ENCODE results near the gene CEP128. TPM values are rescaled to one million over a fixed set of nuclear protein-coding genes. Genes with fewer than 3 reads are reported as not detected.

Gene CEP128
- total RNA-seq, 4 donors from 2014 or later: 13.9 to 18.1 (median 16.0) TPM

GRCh38 chr14:80698974-80699373 lies 242.6 kb downstream of the CEP128 start:
- DNase-seq: no peak
- no peak overlapping the region for H3K27ac ChIP-seq
- no peak for TF ChIP-seq POLR2A (IDR thresholded peaks at IDR 0.05)
- no peak for TF ChIP-seq CTCF (IDR thresholded peaks at IDR 0.05)
- no peaks in the 10 kb centered on the region for H3K27me3 ChIP-seq
- 96% methylated on average over 6 of the region's 6 CpGs for WGBS, 2 donors
- no peaks in the 10 kb centered on the region for H3K4me1 ChIP-seq
- intact Hi-C loops (cut with DNase I): no loop called here
- no peaks in the 10 kb centered on the region for H3K9me3 ChIP-seq
- H3K4me3 ChIP-seq (replicated peaks in 1 of 3): no peak overlapping the region
- H3K36me3 ChIP-seq: no peaks in the 10 kb centered on the region

GRCh38 chr14:80695869-80696268 lies 245.7 kb downstream of the CEP128 start:
- intact Hi-C loops (cut with DNase I): no loop called here
- no peaks in the 10 kb centered on the region for H3K9me3 ChIP-seq
- H3K4me3 ChIP-seq (replicated peaks in 1 of 3): no peak overlapping the region
- no peak for DNase-seq
- H3K36me3 ChIP-seq: no peaks in the 10 kb centered on the region
- WGBS, 2 donors: 82 to 84% methylated on average over 4 of the region's 4 CpGs
- no peaks in the 10 kb centered on the region for H3K4me1 ChIP-seq
- no peak overlapping the region for H3K27ac ChIP-seq
- TF ChIP-seq POLR2A (IDR thresholded peaks at IDR 0.05): no peak
- no peak for TF ChIP-seq CTCF (IDR thresholded peaks at IDR 0.05)
- no peaks in the 10 kb centered on the region for H3K27me3 ChIP-seq

- Histone ChIP-seq H3K9me3 (no peaks in the 10 kb centered on the region), H3K4me3 (replicated peaks in 1 of 3) (no peak overlapping the region), H3K36me3 (no peaks in the 10 kb centered on the region), H3K4me1 (no peaks in the 10 kb centered on the region), H3K27ac (no peak overlapping the region), H3K27me3 (no peaks in the 10 kb centered on the region)
- TF ChIP-seq POLR2A (IDR thresholded peaks at IDR 0.05): no peak
- TF ChIP-seq CTCF (IDR thresholded peaks at IDR 0.05): no peak
- WGBS, 2 donors: 95 to 96% methylated on average over 3 of the region's 3 CpGs
- no peak for DNase-seq
- intact Hi-C loops (cut with DNase I): no loop called here
Observed at GRCh38 chr14:80692903-80693302, 248.6 kb downstream of the CEP128 start.

GRCh38 chr14:80681651-80682050 lies 259.9 kb downstream of the CEP128 start:
- H3K27me3 ChIP-seq: no peaks in the 10 kb centered on the region
- intact Hi-C loops (cut with DNase I): no loop called here
- TF ChIP-seq POLR2A (IDR thresholded peaks at IDR 0.05) (no peak), CTCF (IDR thresholded peaks at IDR 0.05) (no peak)
- DNase-seq: no peak
- H3K27ac ChIP-seq: no peak overlapping the region
- WGBS, 2 donors: 97 to 100% methylated on average over 3 of the region's 3 CpGs
- no peaks in the 10 kb centered on the region for H3K9me3 ChIP-seq
- no peak overlapping the region for H3K4me3 ChIP-seq (replicated peaks in 1 of 3)
- H3K4me1 ChIP-seq: no peaks in the 10 kb centered on the region
- no peaks in the 10 kb centered on the region for H3K36me3 ChIP-seq

GRCh38 chr14:80679273-80679672 lies 262.3 kb downstream of the CEP128 start:
- Histone ChIP-seq H3K4me1 (no peaks in the 10 kb centered on the region), H3K27me3 (no peaks in the 10 kb centered on the region), H3K27ac (no peak overlapping the region), H3K36me3 (no peaks in the 10 kb centered on the region), H3K4me3 (replicated peaks in 1 of 3) (no peak overlapping the region), H3K9me3 (no peaks in the 10 kb centered on the region)
- no peak for TF ChIP-seq POLR2A (IDR thresholded peaks at IDR 0.05)
- DNase-seq: no peak
- WGBS, 2 donors: 96 to 97% methylated on average over 5 of the region's 5 CpGs
- intact Hi-C loops (cut with DNase I): no loop called here

- intact Hi-C loops (cut with DNase I): no loop called here
- Histone ChIP-seq H3K36me3 (no peaks in the 10 kb centered on the region), H3K4me1 (no peaks in the 10 kb centered on the region), H3K4me3 (replicated peaks in 1 of 3) (no peak overlapping the region), H3K27me3 (no peaks in the 10 kb centered on the region), H3K27ac (no peak overlapping the region), H3K9me3 (no peaks in the 10 kb centered on the region)
- DNase-seq: no peak
- WGBS, 2 donors: 95 to 96% methylated on average over 3 of the region's 3 CpGs
- TF ChIP-seq POLR2A (IDR thresholded peaks at IDR 0.05) (no peak), CTCF (IDR thresholded peaks at IDR 0.05) (no peak)
Observed at GRCh38 chr14:80678436-80678835, 263.1 kb downstream of the CEP128 start.

Measured in thyroid gland (tissue), 4 donors.